NCI-H187 (cell line): ENCODE measurements around the gene NELL2.
"Not testable (repeated sequence)": the region's sequence is repeated elsewhere in the genome, so short reads cannot be mapped to it uniquely, and the experiment has no call there.

Experiments
- DNase-seq, 2 experiments: peaks; one replicate each; lab custom pipeline; 2025; lab: John Stamatoyannopoulos, UW

The NELL2 gene

DNA sequence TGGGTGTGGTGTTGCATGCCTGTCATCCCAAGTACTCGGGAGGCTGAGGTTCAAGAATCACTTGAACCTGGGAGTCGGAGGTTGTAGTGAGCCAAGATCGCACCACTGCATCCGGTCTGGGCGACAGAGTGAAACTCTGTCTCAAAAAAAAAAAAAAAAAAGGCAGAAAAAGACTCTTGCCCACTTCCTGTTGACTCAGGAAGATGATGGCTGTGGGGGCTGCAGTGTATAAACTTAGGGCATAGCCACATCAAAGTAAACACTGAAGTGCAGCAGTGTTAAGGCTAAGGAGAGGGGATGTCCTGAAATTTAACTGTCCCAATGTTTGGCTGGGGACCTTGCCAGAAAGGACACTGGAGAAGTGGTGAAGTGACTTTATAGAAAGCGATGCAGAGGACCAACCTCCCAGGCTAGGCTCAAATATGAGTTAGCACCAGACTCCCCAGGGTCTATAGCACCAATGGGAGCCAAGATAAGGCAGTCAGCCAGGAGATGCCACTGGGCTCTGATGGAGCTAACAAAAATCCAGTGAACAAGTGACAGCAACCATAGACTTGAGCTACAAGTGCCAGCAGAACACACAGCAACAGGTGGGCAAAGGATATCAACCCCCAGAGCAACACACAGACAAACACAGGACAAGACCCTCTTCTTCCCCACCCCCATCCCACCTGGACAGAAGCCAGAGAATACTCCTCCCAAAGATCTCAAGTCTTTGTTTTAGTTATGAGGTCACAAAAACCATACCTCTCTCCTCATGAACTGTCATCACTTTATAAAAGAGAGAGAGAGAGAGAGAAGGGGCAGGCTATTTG, 28.0 kb downstream of the NELL2 start:
- DNase-seq, result no peak

DNA sequence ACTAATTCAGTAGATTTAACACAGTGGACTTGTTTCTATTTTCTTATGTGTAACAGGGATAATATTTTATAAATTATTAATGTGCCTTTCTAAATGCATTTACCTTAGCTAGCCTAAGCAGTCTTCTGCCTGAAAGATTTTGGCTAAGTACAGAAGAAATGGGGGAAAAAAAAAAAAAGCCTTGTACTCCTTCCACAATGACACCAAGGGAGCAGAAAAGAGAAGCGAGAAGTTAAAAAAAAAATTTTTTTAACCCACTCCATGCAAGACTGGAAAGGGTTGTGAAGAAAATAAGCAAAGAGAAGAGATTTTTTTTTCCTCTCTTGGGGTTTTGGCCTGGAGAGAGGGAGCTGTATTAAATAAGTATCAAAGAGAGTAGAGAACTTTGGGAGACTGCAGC, 28.7 kb downstream of the NELL2 start:
- DNase-seq, result no peak

DNA sequence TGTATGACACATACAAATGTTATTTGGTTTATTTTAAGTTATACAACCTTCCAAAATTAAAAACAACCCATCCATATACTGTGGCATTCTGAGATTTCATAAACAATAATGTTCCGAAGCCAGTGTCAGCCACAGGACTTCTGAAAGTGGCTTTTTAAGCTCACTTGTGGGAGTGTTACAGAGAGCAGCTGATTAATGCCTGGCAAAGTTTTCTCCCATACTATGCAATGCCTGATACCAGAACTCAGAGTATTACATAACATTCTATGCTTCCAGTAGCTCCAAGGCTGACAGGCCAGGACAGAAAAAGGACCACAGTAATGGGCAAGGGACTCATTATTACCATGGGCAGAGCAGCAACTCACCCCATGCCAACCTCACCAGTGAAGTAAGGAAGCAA, 29.3 kb downstream of the NELL2 start:
- no peak for DNase-seq

DNA sequence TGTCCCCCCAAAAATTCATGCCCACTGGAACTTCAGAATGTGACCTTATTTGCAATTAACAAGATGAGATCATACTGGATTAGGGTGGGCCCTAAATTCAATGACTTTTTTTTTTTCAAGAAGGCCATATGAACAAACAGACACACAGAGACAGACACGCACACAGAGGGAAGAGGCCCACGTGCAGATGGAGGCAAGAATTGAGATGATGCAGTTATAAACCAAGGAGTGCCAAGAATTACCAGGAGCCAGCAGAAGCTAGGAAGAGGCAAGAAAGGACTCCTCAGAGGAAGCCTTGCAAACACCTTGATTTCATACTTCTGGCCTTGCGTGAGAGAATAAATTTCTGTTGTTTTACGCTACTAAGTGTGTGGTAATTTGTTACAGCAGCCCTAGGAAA, 33.4 kb downstream of the NELL2 start:
- DNase-seq, result no peak

DNA sequence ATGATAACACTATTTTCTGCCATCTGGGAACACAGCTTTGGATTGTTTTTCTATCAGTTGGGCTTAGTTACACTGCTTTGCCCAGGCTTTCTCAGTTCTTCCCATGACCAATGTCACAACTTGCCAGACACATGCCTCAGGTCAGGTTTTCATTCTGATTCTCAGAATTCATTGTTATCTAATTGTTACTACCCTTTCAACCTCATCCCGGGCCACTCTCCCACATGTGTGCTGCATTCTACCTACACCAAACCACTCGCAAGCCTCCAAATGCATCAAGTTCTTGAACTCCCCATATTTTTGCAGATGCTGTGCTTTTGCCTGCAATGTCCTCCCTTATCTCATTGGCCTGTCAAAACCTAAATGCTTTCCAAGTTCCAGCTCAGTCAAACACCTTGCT, 36.3 kb downstream of the NELL2 start:
- DNase-seq, result no peak

DNA sequence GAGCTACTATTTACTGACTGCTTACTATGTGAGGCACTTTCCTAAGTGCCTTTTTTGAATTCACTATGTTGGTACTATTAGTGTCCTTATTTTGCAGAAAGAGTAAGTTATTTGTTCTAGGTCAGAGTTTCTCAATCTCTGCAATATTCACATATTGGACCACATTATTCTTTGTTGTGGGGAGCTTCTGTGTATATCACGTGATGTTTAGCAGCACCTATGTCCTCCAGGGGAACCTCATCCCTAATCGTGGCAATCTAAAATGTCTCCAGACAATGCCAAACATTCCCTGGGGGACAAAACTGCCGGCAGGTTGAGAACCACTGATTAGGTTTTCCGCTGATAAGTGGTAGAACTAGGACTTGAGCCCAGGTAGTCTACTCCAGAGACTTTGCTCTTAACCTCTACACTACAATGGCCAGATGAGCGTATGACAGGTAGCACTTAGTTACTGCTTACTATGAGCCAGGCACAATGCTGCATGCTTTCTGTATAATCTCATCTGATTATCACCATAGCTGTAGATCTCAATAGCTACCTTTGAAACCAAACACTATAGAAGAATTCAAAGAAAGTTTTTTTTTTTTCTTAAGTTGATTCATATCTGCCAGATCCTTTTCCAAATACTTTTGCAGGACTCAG, 38.9 kb downstream of the NELL2 start:
- no peak for DNase-seq

DNA sequence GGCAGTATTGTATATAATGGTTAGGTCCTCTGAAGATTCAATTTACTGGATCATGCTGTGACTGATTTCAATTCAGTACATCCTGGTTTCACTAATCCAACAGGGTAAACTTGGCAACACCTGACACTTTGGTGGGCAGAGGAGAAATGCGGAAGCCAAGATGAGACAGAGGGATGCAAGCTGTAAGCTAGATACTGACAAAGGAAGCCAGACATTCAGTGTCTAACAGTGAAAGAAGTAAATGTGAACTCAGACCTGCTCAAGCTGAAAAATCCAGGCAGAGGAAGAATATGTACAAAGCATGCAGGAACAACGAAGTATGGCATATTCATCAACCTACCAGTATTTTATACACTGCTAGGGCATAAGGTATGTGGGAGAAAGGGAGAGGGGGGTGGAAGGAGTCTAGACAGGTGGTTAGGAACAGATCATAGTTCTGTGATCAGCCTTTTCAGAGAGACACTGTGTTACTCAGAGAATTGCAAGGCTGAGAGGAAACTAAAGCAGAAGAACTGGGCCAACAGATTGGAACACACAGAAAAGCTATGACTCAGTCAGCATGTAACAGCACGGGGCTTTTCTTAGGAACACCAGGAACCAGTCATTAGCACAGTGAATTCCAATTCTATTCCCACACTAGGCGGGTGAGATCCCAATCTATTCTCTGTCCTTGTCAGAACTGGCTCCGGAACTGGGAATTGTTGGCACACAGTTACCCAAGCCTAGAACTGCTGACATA, 40.3 kb downstream of the NELL2 start:
- DNase-seq, result no peak

DNA sequence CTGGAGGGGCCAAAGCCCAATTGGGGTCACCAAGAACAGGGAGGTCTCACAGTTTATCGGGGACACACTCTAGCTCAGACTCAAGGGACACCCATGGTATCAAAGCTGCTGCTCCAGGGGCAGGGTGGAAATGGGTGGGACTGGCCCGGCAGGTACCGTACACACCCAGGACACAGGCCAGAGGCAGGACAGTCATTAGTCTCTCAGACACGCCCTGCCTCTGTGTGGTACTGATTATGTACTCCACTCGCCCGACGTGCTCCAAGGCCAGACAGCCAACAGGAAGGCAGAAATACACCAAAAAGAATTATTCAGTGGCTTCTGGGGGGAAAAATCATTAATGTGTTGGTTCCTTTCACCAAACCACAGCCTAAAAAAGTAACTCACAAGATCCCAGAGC, 41.1 kb downstream of the NELL2 start:
- not testable (repeated sequence) for DNase-seq

DNA sequence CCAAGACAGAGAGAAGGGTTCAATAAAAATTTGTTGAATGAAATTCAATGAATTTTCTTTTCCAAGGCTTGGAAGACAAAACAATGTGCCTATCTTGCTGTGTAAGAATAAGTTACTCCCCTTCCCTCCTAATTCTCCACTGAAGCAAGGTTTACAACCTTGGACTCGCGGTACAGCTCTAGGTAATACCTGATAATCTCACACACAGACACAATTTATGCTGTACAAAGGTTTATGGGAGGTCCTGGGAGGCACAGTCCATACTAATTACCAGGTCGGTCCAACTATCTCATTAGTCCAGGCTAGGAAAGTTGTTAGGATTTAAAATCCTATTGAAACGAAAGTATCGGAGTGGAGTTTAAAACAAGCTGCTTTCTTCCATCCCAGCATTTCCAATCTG, 42.6 kb downstream of the NELL2 start:
- DNase-seq, result no peak

DNA sequence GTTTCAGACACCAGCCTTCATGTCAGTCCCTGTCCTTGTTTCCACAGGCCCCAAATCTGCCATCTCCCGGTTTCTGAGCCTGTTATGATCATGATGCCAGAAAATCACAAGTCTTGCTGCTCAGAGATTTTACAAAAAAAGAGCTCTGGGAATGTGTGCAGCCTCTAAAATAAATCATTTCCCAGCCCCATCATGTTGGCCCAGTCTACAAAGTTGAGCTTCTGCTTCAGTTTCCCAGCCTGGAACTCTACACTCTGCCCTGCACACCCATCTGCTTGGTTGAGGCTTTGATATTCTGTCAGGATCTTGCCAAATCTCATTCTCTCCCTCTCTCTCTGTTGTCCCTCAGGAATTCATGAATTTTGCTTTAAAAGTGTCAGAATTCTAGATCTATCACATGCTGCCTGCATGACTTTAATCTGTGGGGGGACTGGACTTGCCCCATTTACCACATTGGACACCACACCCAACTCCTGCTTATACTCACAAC, 45.5 kb downstream of the NELL2 start:
- no peak for DNase-seq

DNA sequence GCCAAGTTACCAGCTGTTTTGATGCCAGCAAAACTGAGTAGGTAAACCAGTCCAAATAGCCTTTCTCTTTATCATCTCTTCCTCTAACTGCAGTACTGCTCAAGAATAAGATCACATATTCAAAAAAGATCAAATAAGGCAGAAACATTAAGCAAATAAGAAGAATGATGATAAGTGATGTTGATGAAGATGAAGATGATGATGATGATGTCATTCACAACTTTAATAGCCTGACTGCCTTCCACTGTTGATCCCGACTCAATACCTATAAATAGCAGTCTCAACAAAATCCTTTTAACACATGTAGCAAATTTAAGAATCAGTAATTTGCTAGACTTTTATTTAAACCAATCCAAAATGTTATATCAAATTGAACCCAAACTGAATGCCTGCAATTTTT, 47.1 kb downstream of the NELL2 start:
- no peak for DNase-seq

DNA sequence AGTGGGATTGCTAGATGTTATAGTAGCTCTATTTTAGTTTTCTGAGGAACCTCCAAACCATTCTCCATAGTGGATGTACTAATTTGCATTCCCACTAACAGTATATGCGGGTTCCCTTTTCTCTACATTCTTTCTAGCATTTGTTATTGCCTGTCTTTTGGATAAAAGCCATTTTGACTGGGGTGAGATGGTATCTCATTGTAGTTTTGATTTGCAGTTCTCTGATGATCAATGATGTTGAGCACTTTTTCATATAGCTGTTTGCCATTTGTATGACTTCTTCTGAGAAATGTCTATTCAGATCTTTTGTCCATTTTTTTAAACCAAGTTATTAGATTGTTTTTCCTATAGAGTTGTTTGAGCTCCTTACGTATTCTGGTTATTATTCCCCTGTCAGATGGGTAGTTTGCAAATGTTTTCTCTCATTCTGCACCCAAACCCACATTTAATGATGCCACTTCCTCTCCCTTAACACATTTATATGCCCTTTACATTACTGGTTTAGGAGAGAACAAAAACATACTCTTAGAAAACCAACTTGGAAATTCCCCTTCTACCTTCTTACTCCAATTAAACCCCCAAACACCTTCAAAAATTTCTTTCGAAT, 48.2 kb downstream of the NELL2 start:
- DNase-seq, result no peak

DNA sequence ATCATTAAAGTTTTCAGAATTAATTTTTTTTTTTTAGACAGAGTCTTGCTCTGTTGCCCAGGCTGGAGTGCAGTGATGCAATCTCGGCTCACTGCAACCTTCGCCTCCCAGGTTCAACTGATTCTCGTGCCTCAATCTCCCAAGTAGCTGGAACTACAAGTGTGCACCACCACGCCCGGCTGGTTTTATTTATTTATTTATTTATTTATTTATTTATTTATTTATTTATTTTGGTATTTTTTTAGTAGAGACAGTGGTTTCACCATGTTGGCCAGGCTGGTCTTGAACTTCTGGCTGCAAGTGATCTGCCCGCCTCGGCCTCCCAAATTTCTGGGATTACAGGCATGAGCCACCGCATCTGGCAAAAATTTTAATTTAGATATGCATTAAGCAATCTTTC, 54.4 kb downstream of the NELL2 start:
- DNase-seq, result not testable (repeated sequence)

DNA sequence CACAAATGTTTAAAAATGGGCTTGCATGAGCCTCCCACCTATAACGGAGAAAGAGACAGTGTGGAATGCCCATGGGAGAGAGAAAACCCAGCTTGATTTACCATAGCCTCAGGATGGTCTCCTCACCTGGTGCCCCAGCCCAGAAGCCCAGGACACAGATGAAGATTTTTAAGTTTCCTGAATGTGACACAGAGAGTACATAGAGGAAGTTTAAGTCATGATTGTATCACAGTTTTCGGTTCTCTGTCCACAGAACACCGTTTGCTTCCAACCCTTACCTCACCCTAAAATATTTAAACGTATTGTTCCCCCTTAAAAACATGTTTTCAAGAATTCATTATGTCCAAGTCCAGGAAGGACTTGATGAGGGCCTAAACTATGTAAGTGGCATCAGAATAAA, 56.2 kb downstream of the NELL2 start:
- no peak for DNase-seq

DNA sequence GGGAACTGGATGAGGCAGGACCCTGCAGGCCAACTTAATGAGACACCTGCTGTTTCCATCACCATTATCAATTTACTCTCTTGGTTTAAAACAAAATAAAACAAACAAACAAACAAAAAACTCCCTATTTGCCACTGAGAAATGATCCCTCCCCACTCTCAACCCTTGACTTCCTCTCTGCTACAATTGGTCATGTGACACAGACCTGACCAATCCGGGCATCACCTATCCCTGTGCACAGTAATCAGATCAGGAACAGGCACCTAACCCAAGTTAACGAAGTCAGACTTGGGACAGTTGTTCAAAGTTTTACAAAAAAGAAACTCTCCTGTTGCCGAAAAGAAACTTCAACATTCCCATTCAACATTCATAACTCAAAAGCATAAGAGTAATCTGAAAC, 58.4 kb downstream of the NELL2 start:
- DNase-seq, result no peak

DNA sequence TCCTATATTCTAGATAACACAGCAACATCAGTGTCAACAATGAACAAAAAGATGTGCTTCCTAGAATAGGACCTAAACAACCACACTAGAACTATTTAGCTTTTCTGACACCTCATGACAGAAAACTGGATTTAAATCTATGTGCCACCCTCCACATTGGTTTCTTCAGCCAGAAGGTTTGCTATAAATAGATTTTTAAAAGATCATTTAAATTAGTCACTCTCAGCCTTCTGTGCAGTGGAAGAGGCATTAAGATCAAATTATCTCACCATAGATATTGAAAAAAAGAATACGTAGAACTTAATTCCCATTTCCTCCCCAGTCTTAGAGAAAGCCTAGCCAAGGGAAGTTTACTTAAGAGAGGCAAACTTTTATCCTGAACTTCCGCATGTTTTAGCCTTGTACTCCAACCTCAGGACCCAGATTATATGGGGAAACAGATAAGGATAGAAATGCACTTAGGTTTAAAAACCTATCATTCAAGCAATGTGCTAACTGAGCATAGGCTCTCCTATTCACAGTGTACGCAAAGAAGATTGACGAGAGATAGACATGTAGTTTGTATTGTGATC, 59.6 kb downstream of the NELL2 start:
- DNase-seq, result no peak

DNA sequence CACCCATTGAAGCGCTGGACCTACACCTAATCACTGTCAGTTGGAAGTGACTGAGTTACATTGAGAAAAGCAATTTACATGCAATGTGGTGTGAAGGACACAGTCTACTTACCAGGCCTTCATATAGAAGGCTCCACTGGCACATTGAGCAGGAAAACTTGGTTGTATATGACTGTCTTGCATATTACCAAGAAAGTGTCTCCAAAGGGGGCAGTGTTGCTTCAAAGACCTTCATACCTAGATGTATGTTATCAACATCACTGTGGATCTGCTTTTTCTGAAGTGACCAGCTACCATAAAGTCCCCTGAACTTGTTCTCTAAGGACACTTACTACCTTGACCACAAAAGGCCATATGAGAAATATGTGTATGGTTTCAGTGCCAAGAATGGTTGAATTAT, 64.1 kb downstream of the NELL2 start:
- no peak for DNase-seq

DNA sequence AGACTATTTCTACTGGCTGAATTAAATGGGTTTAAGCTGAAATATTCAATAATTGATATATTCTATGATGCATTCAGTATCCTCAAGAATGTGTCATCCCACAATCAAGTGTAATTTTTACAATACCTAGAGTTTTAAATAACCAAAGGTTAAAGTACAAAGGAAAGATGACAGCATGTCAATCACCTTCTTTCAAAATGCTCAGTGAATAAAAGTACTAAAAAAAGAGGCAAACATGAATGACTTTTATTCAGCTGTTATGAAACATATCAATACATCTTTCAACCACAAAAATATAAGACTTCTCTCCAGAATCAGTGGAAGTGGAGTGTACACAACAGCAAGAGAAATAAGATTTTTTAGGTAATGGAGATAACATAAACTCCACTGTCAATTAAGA, 72.0 kb downstream of the NELL2 start:
- no peak for DNase-seq

DNA sequence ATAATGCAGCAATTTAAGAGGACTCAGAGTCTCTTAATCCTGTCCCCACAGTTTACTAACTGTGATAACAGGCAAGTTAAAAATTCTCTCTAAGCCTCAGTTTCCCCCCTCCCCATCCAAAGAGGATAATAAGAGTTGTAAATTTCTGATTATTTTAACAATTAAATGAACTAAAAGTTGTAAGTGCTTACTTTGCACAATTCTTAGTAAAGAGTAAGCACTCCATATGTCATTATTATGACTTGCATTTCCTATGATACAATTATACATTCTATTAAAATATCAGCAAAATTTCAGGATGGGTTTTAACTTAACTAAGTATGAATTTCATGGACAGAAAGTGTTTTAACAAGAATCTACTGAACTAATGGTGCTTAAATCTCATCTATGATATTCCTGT, 80.1 kb downstream of the NELL2 start:
- DNase-seq, result no peak

DNA sequence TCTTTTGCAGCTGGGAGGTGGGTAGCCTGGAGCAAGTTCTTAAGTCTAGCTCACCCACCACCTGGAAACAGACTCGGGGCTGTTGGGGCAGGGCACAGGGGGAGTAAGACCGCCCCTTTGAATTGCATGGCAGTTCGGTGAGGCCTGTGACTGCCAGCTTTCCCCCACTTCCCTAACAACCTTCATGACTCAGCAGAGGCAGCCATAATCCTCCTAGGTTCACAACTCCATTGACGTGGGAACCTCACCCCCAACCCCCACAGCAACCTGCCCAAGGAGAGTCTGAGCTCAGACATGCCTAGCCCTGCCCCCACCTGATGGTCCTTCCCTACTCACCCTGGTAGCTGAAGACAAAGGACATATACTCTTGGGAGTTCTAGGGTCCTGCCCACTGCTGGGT, 87.4 kb downstream of the NELL2 start:
- no peak for DNase-seq

DNA sequence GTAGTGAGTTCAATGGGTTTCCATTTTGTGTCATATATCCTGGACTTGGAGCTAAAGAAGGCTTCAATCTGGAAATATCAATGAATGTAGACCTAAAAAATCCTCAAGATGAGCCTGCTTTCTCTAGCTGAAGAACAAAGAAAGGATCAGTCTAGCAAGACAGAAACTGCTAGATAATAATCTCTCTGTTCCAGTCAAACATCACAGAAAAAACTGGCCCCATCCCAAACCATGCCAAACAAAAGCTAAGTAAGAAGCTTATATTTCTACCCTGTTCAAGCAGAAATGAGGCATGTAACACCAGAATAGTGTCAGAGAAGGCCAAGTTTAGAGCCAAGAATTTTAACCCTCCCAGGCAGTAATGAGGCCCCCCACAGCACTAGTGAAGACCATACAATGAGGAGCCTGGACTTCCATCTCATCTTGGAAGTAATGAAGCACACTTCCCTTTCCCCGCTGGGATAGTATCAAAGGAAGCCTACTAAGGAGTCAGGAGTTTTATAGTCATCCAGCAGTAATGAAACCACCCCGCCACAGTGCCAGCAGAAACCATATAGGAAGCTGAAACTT, 95.8 kb downstream of the NELL2 start:
- no peak for DNase-seq

DNA sequence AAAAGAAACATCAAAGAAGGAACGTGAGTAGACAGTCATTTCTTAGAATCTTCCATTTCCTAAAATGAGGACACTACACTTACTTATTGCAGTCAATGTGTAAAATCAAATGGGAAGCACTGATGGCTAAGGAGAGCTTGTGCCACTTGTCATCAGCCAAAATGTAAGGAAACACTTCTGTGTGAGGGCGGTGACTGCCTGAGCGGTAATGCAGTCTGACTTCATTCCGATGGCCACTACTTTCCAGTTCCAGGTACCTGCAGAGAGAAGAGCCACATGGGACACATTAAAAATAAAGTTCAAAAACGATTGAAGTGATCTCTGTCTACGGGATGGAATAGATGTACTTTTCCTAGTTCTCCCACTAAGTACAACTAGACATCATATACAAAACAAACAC, 96.3 kb downstream of the NELL2 start:
- no peak for DNase-seq
